IMR-90 (cell line): ENCODE results near the gene PRKCH. TPM values are rescaled to one million over a fixed set of nuclear protein-coding genes. Genes with fewer than 3 reads are reported as not detected.

ENCODE experiments used
- ATAC-seq: fragments of 200-7000 bp; cut with Tn5 transposase; 2 replicates; pipeline ENCODE4 v1.9.1; 2020; ENCODE audit warnings: low read depth, mild to moderate bottlenecking, moderate library complexity
- BruUV-seq: library from RNA; stranded (reverse); fragments of 400-500 nt; replicated peaks from 2 replicates; lab custom pipeline; 2021; lab: Mats Ljungman, UMichigan
- CTCF ChIA-PET: fragments of 300-600 bp; formaldehyde crosslinking; extraction: SDS; loops from one replicate; lab custom pipeline; 2021; ENCODE audit warnings: antibody characterized with exemption; lab: Yijun Ruan, JAX
- POLR2A ChIA-PET: fragments of 300-600 bp; sonication (Branson Sonifier 250); formaldehyde crosslinking; loops from one replicate; lab custom pipeline; 2022; ENCODE audit warnings: antibody characterized with exemption; ENCODE audit not compliant: unreplicated experiment; lab: Charles Lee
- DNase-seq: peaks from one replicate; pipeline ENCODE4 v3.0.0; 2013
- H2AFZ ChIP-seq: replicated peaks from 2 replicates; pipeline ENCODE3; 2013; ENCODE audit warnings: low read length, mild to moderate bottlenecking; ENCODE audit not compliant: poor library complexity
- H2AK5ac ChIP-seq: 2 replicates; pipeline ENCODE4 v1.6.1; 2013; ENCODE audit warnings: low read depth, low read length, inconsistent platforms
- H2AK9ac ChIP-seq: replicated peaks from 2 replicates; pipeline ENCODE3; 2013; ENCODE audit warnings: mild to moderate bottlenecking, low read depth, low read length, moderate library complexity; ENCODE audit not compliant: poor library complexity
- H2BK120ac ChIP-seq: 2 replicates; pipeline ENCODE4 v1.6.1; 2013; ENCODE audit warnings: low read depth, low read length, inconsistent platforms
- H2BK15ac ChIP-seq: 3 replicates; pipeline ENCODE4 v1.6.1; 2013; ENCODE audit warnings: low read depth, low read length, inconsistent platforms
- H2BK20ac ChIP-seq: 2 replicates; pipeline ENCODE4 v1.6.1; 2013; ENCODE audit warnings: low read depth, mild to moderate bottlenecking, inconsistent platforms, low read length, moderate library complexity
- H2BK5ac ChIP-seq: 2 replicates; pipeline ENCODE4 v1.6.1; 2013; ENCODE audit warnings: mild to moderate bottlenecking, low read depth, low read length, inconsistent platforms; ENCODE audit not compliant: poor library complexity, severe bottlenecking
- H3K14ac ChIP-seq: replicated peaks from 2 replicates; pipeline ENCODE4 v1.6.1; 2013; ENCODE audit warnings: low read depth, low read length, inconsistent platforms
- H3K18ac ChIP-seq: 2 replicates; pipeline ENCODE4 v1.6.1; 2013; ENCODE audit warnings: low read depth, low read length, control low read depth
- H3K23ac ChIP-seq: 2 replicates; pipeline ENCODE4 v1.6.1; 2013; ENCODE audit warnings: low read depth, low read length, inconsistent platforms
- H3K27ac ChIP-seq: 2 replicates; pipeline ENCODE4 v1.5.1; 2013; ENCODE audit warnings: mild to moderate bottlenecking, control low read depth, low read length; ENCODE audit not compliant: insufficient read depth
- H3K27me3 ChIP-seq: 2 replicates; pipeline ENCODE4 v1.6.1; 2013; ENCODE audit warnings: low read length; ENCODE audit not compliant: control insufficient read depth, insufficient read depth
- H3K36me3 ChIP-seq: 2 replicates; pipeline ENCODE4 v1.6.1; 2013; ENCODE audit warnings: low read length, mixed read lengths; ENCODE audit not compliant: control insufficient read depth, insufficient read depth
- H3K4ac ChIP-seq: 2 replicates; pipeline ENCODE4 v1.6.1; 2013; ENCODE audit warnings: low read depth, low read length, inconsistent platforms
- H3K4me1 ChIP-seq: 2 replicates; pipeline ENCODE4 v1.6.1; 2013; ENCODE audit warnings: low read length, mixed read lengths; ENCODE audit not compliant: control insufficient read depth, insufficient read depth
- H3K4me2 ChIP-seq: 2 replicates; pipeline ENCODE4 v1.6.1; 2013; ENCODE audit warnings: low read depth, mild to moderate bottlenecking, control low read depth, low read length, moderate library complexity
- H3K4me3 ChIP-seq: 2 replicates; pipeline ENCODE4 v1.5.1; 2013; ENCODE audit warnings: low read depth, mild to moderate bottlenecking, control low read depth, low read length, moderate library complexity; ENCODE audit not compliant: insufficient read depth
- H3K56ac ChIP-seq: 2 replicates; pipeline ENCODE4 v1.6.1; 2013; ENCODE audit warnings: low read length, inconsistent platforms; ENCODE audit not compliant: insufficient read depth; ENCODE audit errors: extremely low read depth
- H3K79me1 ChIP-seq, 2 experiments: 2 replicates each; pipeline ENCODE4 v1.6.1; 2013; ENCODE audit warnings: low read length in 2 of 2, inconsistent platforms in 1 of 2, low read depth in 1 of 2
- H3K9ac ChIP-seq: 2 replicates; pipeline ENCODE4 v1.6.1; 2013; ENCODE audit warnings: low read depth, low read length, control low read depth
- H3K9me1 ChIP-seq: 2 replicates; pipeline ENCODE4 v1.6.1; 2013; ENCODE audit warnings: low read length, inconsistent platforms; ENCODE audit not compliant: insufficient read depth
- H3K9me3 ChIP-seq: 2 replicates; pipeline ENCODE4 v1.6.1; 2013; ENCODE audit warnings: low read length; ENCODE audit not compliant: control insufficient read depth, insufficient read depth
- H4K20me1 ChIP-seq: 2 replicates; pipeline ENCODE4 v1.6.1; 2013; ENCODE audit warnings: low read length, inconsistent platforms; ENCODE audit not compliant: insufficient read depth
- H4K5ac ChIP-seq: 2 replicates; pipeline ENCODE4 v1.6.1; 2013; ENCODE audit warnings: mild to moderate bottlenecking, low read depth, low read length, control low read depth
- H4K8ac ChIP-seq, 2 experiments: 2 replicates each; pipeline ENCODE4 v1.6.1; 2013; ENCODE audit warnings: low read depth in 2 of 2, low read length in 2 of 2, control low read depth in 1 of 2, inconsistent platforms in 1 of 2
- H4K91ac ChIP-seq: 2 replicates; pipeline ENCODE4 v1.6.1; 2013; ENCODE audit warnings: low read depth, low read length, inconsistent platforms; ENCODE audit not compliant: insufficient read depth
- BHLHE40 ChIP-seq: fragments of 150-350 bp; IDR thresholded peaks from 2 replicates; pipeline ENCODE4 v1.6.1; 2016; ENCODE audit warnings: mild to moderate bottlenecking, low read depth, low read length
- CEBPB ChIP-seq: IDR thresholded peaks from 2 replicates; pipeline ENCODE4 v1.6.1; 2012; ENCODE audit warnings: low read depth, low read length, improper control_type of control experiment
- CHD1 ChIP-seq: IDR thresholded peaks from 2 replicates; pipeline ENCODE4 v1.6.1; 2012; ENCODE audit warnings: low read depth, low read length, improper control_type of control experiment
- MAFK ChIP-seq: IDR thresholded peaks from 2 replicates; pipeline ENCODE4 v1.6.1; 2012; ENCODE audit warnings: low read depth, low read length, improper control_type of control experiment
- MAZ ChIP-seq: IDR thresholded peaks from 2 replicates; pipeline ENCODE4 v1.6.1; 2012; ENCODE audit warnings: low read depth, mild to moderate bottlenecking, low read length, improper control_type of control experiment, moderate library complexity, borderline replicate concordance
- MXI1 ChIP-seq: IDR thresholded peaks from 2 replicates; pipeline ENCODE4 v1.6.1; 2012; ENCODE audit warnings: low read depth, mild to moderate bottlenecking, low read length, moderate library complexity, borderline replicate concordance
- NFE2L2 ChIP-seq: fragments of 150-350 bp; IDR thresholded peaks from 2 replicates; pipeline ENCODE4 v1.6.1; 2016; ENCODE audit warnings: low read depth, mild to moderate bottlenecking, low read length
- POLR2A ChIP-seq: IDR thresholded peaks from 2 replicates; pipeline ENCODE4 v1.6.1; 2012; ENCODE audit warnings: mild to moderate bottlenecking, low read depth, low read length
- RAD21 ChIP-seq: IDR thresholded peaks from 2 replicates; pipeline ENCODE4 v1.6.1; 2012; ENCODE audit warnings: low read length, improper control_type of control experiment
- RCOR1 ChIP-seq: IDR thresholded peaks from 2 replicates; pipeline ENCODE4 v1.6.1; 2012; ENCODE audit warnings: mild to moderate bottlenecking, low read length, improper control_type of control experiment; ENCODE audit not compliant: insufficient replicate concordance
- RFX5 ChIP-seq: IDR thresholded peaks from 2 replicates; pipeline ENCODE4 v1.8.0; 2012; ENCODE audit warnings: low read depth, mild to moderate bottlenecking, low read length, moderate library complexity
- SMC3 ChIP-seq: fragments of 150-350 bp; IDR thresholded peaks from 2 replicates; pipeline ENCODE4 v1.6.1; 2016; ENCODE audit warnings: low read depth, mild to moderate bottlenecking, antibody characterized with exemption, low read length, moderate library complexity
- WGBS, 2 experiments: methylation state at CpG; one replicate each; pipeline versions ENCODE4 v1.1.5 to v1.1.7; 2013; ENCODE audit warnings: missing lambda C conversion rate in 2 of 2; ENCODE audit not compliant: insufficient read length in 1 of 2; ENCODE audit errors: extremely low coverage in 2 of 2; 5-methylcytosine and 5-hydroxymethylcytosine counted together
- dilution Hi-C: fragments of 300-500 bp; cut with HindIII; formaldehyde crosslinking; loops from one replicate; pipeline ENCODE4 v1.14.3; 2018; ENCODE audit warnings: low sequenced_read_pairs; ENCODE audit not compliant: unreplicated experiment
- in situ Hi-C: fragments of 300-500 bp; cut with MboI; formaldehyde crosslinking; loops from 3 replicates; pipeline ENCODE4 v1.14.3; 2019; ENCODE audit warnings: low sequenced_read_pairs, inconsistent platforms, mixed read lengths
- intact Hi-C: fragments of 100-400 bp; cut with micrococcal nuclease; formaldehyde crosslinking; loops from 2 replicates; pipeline ENCODE4 v1.10.0; 2022
- polyA plus RNA-seq, 3 experiments: library from polyadenylated mRNA; depleted of rRNA; stranded (reverse); fragments of >200 nt; gene quantifications; 2 replicates each; pipeline ENCODE4 v1.2.3, GENCODE V29; 2012; ENCODE audit warnings: low replicate concordance in 1 of 3
- total RNA-seq: library from RNA; depleted of rRNA; stranded (reverse); fragments of >200 nt; gene quantifications from 2 replicates; pipeline ENCODE4 v1.2.3, GENCODE V29; 2012
- TF ChIP-seq, protein P1 (sequence below): fragments of 150-350 bp; IDR thresholded peaks from 2 replicates; pipeline ENCODE4 v1.6.1; 2016; ENCODE audit warnings: low read depth, mild to moderate bottlenecking, low read length, moderate library complexity, borderline replicate concordance
- TF ChIP-seq, protein P2 (sequence below): conservative IDR thresholded peaks from 2 replicates; pipeline ENCODE4 v1.5.1; 2012; ENCODE audit warnings: mild to moderate bottlenecking, low read depth, low read length, improper control_type of control experiment
- TF ChIP-seq, protein P3 (sequence below): fragments of 150-350 bp; IDR thresholded peaks from 2 replicates; pipeline ENCODE4 v1.6.1; 2017; ENCODE audit warnings: mild to moderate bottlenecking, antibody characterized with exemption, low read length, low read depth

The PRKCH gene
- total and polyA plus RNA-seq, 2 of the 4 experiments (the other 2 are of a cell fraction), result 1.6 to 2.3 TPM

DNA sequence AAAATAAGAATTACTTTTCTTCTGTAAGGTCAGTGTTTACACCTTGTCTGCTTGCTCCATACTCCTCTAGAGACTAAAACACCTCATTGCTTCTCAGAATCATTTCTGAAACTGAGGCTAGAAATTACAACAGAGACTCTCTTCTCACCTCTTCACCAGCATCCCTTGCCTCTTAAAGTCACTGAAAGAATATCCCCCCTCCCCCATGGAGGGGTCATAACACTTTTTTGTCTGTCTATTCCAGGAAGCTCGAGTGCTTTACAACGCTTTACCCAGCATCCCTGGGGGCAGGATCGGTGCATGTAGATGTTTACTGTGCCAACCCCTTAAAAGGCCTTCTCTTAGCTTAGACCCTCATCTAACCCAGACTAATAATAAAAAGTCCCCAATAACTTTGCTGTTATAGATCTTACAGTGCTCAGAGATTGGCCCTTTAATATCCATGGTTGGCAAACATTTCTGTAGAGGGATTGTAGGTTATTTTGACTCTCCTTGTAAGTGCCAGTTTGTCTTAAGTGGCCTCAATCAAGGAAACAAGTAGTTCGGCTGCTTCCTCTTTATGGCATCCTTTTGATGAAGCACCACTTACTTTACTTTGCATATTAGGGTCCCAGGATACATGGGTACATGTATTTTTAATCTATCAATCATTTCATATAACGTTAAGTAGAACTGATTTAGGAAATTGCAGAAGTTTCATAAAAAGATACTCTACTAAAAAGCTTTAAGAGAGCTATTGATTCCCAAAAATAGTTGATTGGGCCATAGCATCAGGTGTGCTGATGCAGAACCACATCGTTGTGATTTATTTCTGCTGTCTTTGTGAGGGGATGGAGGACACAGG lies 29.3 kb downstream of the PRKCH start:
- no peak overlapping the region for H3K14ac ChIP-seq
- no peak overlapping the region for H4K91ac ChIP-seq
- H3K27me3 ChIP-seq, result peaks cover 14% of the 10 kb centered on the region
- no peak overlapping the region for H2AK9ac ChIP-seq
- no peak overlapping the region for H3K4ac ChIP-seq
- no peak overlapping the region for H4K8ac ChIP-seq
- H3K36me3 ChIP-seq, result no peaks in the 10 kb centered on the region
- H2BK120ac ChIP-seq, result no peak overlapping the region
- no peak overlapping the region for H4K5ac ChIP-seq
- no peak overlapping the region for H3K23ac ChIP-seq
- H2BK15ac ChIP-seq, result no peak overlapping the region
- no peak for ATAC-seq
- H3K9me3 ChIP-seq, result peaks cover 3% of the 10 kb centered on the region; the same call in 1 of the 2 replicates
- in situ Hi-C loops (no loop called here), dilution Hi-C loops (no loop called here), intact Hi-C loops (no loop called here)
- H2BK5ac ChIP-seq, result no peak overlapping the region
- H3K79me1 ChIP-seq, result no peaks in the 10 kb centered on the region
- WGBS, 2 experiments, result no CpG with 5 or more reads among the region's 6 CpGs
- BruUV-seq, result no TSS peak
- no peak overlapping the region for H3K56ac ChIP-seq
- H3K9me1 ChIP-seq, result no peaks in the 10 kb centered on the region
- no peak for DNase-seq
- H2AK5ac ChIP-seq, result no peak overlapping the region
- no peak overlapping the region for H2AFZ ChIP-seq
- ChIA-PET CTCF (no interaction called here), POLR2A (no interaction called here)
- no peak overlapping the region for H3K9ac ChIP-seq
- no peak overlapping the region for H3K27ac ChIP-seq
- H3K4me3 ChIP-seq, result no peak overlapping the region
- H2BK20ac ChIP-seq, result no peak overlapping the region
- H3K4me1 ChIP-seq, result no peaks in the 10 kb centered on the region
- H4K20me1 ChIP-seq, result no peaks in the 10 kb centered on the region
- no peak overlapping the region for H3K4me2 ChIP-seq
- H3K18ac ChIP-seq, result no peak overlapping the region
- TF ChIP-seq RCOR1, result no peak
- TF ChIP-seq MAZ, result no peak
- no peak for TF ChIP-seq SMC3
- no peak for TF ChIP-seq MAFK
- no peak for TF ChIP-seq POLR2A
- no peak for TF ChIP-seq RFX5
- no peak for TF ChIP-seq CHD1
- no peak for TF ChIP-seq BHLHE40
- no peak for TF ChIP-seq RAD21
- no peak for TF ChIP-seq CEBPB
- TF ChIP-seq NFE2L2, result no peak
- no peak for TF ChIP-seq MXI1
- TF ChIP-seq, protein P1, sequence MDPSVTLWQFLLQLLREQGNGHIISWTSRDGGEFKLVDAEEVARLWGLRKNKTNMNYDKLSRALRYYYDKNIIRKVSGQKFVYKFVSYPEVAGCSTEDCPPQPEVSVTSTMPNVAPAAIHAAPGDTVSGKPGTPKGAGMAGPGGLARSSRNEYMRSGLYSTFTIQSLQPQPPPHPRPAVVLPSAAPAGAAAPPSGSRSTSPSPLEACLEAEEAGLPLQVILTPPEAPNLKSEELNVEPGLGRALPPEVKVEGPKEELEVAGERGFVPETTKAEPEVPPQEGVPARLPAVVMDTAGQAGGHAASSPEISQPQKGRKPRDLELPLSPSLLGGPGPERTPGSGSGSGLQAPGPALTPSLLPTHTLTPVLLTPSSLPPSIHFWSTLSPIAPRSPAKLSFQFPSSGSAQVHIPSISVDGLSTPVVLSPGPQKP, result no peak
- TF ChIP-seq, protein P2, sequence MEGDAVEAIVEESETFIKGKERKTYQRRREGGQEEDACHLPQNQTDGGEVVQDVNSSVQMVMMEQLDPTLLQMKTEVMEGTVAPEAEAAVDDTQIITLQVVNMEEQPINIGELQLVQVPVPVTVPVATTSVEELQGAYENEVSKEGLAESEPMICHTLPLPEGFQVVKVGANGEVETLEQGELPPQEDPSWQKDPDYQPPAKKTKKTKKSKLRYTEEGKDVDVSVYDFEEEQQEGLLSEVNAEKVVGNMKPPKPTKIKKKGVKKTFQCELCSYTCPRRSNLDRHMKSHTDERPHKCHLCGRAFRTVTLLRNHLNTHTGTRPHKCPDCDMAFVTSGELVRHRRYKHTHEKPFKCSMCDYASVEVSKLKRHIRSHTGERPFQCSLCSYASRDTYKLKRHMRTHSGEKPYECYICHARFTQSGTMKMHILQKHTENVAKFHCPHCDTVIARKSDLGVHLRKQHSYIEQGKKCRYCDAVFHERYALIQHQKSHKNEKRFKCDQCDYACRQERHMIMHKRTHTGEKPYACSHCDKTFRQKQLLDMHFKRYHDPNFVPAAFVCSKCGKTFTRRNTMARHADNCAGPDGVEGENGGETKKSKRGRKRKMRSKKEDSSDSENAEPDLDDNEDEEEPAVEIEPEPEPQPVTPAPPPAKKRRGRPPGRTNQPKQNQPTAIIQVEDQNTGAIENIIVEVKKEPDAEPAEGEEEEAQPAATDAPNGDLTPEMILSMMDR, result no peak
- TF ChIP-seq, protein P3, sequence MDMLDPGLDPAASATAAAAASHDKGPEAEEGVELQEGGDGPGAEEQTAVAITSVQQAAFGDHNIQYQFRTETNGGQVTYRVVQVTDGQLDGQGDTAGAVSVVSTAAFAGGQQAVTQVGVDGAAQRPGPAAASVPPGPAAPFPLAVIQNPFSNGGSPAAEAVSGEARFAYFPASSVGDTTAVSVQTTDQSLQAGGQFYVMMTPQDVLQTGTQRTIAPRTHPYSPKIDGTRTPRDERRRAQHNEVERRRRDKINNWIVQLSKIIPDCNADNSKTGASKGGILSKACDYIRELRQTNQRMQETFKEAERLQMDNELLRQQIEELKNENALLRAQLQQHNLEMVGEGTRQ, result no peak
